NB4 (cell line): ENCODE measurements around the gene TMEM125.

Source experiments
- CTCF ChIP-seq: IDR thresholded peaks from one replicate; pipeline ENCODE4 v1.5.1; 2012; ENCODE audit warnings: low read depth, low read length
- MAX ChIP-seq: IDR thresholded peaks from 2 replicates; pipeline ENCODE4 v1.6.1; 2011; ENCODE audit warnings: low read depth, low read length
- MYC ChIP-seq: IDR thresholded peaks from 2 replicates; pipeline ENCODE4 v1.6.1; 2011; ENCODE audit warnings: low read depth, low read length
- POLR2A ChIP-seq: IDR thresholded peaks from 2 replicates; pipeline ENCODE4 v1.6.1; 2011; ENCODE audit warnings: mild to moderate bottlenecking; ENCODE audit not compliant: insufficient read length; ENCODE audit errors: extremely low read depth

GRCh38 chr1:43272576-43273571 is 3.1 kb downstream of the TMEM125 start:
- TF ChIP-seq CTCF (no peak), POLR2A (no peak), MYC (no peak), MAX (no peak)
